Inflammatory macrophage (primary cell): ENCODE data around the gene PTCD1.
A peak's percentile ranks its signal among the peaks of the same experiment; 100 is the strongest.
"Not testable (repeated sequence)": the region's sequence is repeated elsewhere in the genome, so short reads cannot be mapped to it uniquely, and the experiment has no call there.

Experiments
- DNase-seq, 2 donors: peaks; one replicate each; pipeline ENCODE4 v3.0.0-alpha.2; 2020 to 2022

Gene PTCD1

DNA sequence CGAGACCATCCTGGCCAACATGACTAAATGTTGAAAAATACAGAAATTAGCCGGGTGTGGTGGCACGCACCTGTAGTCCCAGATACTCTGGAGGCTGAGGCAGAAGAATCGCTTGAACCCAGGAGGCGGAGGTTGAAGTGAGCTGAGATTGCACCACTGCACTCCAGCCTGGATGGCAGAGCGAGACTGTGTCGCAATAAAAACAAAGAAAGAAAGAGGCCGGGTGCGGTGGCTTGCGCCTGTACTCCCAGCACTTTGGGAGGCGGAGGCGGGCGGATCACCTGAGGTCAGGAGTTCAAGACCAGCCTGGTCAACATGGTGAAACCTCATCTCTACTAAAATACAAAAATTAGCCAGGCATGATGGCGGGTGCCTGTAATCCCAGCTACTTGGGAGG, 51.4 kb downstream of the PTCD1 start:
- DNase-seq: not testable (repeated sequence)

DNA sequence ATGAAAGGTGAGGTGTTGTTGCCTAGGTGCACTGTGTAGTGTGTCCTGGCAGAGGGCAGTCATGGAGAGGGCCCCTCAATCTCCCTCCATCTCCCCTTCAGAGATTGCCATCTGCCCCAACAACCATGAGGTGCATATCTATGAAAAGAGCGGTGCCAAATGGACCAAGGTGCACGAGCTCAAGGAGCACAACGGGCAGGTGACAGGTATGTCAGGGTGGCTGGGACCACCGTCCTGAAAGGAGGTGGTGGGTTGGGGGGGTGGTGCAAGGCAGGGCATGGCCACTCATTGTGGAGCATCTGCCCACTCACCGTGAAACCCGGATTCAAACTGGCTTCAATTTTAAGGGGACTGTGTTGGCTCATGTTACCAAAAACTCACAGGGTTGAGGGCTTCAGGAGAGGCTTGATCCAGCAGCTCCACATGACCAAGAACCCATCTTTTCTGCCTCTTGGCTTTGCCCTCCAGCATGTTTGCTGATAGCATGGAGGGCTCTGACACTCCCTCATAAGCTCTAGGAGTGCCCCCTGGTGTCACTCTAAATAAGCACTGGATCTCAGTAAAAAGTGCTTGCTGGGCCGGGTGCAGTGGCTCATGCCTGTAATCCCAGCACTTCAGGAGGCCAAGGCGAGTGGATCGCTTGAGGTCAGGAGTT, 51.9 kb downstream of the PTCD1 start:
- peak; percentile 57 to 58 for DNase-seq

DNA sequence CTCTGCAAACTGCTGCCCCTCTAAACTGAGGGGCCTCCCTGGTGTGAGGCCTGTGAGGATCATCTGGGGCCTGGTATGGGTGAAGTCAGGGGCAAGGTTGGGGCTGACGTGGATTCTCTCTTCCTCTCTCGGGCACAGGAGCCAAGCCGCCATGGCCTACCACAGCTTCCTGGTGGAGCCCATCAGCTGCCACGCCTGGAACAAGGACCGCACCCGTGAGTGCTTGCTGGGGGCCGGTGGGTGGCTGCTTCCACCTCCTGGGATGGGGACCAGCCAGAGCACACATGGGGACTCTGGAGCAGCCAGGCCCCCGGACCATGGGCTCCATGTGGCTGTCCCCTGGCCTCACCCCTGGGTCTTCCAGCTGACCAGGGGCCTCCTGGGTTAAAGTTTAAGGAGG, 53.0 kb downstream of the PTCD1 start:
- DNase-seq: peak; percentile 36 to 65

DNA sequence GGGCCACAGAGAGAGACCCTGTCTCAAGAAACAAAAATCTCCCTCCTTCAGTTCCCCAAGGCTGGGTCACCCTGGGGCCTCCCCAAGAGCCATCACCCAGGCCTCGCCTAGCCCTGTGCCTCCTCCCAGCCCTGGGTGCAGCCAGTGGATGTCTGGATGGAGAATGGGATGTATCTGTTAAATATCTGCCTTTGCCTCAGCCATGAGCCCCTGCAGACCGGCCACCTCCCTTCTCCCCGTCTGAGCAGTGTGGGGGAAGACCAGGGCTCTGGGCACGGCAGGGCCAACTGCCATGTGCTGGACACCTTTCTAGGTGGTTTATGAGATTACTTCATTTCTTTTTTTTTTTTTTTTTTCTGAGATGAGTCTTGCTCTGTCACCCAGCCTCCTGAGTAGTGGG, 54.1 kb downstream of the PTCD1 start:
- DNase-seq: no peak

DNA sequence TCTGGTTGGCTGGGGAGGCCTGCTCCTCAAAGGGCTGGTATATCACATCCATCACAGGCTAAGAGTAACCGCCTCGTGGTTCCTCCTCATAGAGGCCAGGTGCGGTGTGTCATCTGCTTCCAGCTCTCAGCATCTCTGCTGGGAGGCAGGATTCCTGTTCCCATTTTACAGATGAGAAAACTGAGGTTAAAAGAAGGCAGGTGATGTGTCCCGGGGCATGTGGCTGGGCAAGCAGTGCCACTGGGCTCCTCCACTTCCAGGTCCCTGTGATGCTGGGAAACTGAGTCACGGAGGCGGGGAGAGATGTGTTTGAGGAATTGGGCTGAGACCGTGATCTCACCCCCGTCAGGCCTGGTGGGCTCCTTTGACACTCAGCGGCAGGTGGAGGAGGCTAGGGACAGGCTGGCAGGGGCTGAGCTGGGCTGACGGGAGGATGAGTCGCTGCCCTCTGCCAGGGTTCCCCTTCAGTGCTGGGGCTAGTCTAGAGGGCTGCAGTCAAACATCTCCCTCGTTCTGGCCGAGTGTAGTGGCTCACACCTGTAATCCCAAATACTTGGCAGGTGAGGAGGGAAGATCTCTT, 54.7 kb downstream of the PTCD1 start:
- no peak for DNase-seq

DNA sequence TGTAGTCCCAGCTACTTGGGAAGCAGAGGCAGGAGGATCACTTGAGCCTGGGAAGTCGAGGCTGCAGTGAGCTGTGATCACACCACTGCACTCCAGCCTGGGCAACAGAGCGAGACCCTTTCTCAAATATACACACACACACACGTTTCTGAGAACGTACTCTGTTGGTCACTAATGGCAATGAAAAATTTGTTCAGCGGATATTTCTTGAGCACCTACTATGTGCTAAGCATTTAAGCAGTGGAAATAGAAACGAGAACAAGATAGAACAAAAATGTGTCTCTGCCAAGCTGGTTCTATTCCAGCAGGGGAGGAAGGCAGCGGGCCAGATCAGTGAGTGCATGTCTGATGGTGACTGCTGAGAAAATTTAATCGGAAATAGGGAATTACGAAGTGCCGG, 55.4 kb downstream of the PTCD1 start:
- no peak for DNase-seq

DNA sequence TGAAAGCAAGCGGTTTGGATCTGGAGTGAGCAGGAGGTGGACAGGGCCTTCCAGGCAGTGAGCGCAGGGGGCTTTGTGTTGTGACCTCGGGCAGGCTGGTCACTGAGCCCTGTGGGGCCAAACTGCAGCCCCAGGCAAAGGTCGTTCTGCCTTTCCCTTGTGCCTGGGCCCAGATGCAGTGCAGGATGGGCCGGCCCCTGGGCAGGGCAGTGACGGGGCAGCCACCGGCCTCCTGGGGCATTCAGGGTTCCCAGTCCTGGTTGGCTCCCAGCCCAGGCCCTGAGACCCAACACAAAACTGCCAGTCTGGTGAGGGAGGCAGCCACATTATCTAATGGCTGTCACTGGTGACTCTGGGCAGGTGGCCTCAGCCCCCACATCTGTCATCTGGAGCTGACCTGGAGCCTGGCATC, 56.9 kb downstream of the PTCD1 start:
- DNase-seq: no peak

DNA sequence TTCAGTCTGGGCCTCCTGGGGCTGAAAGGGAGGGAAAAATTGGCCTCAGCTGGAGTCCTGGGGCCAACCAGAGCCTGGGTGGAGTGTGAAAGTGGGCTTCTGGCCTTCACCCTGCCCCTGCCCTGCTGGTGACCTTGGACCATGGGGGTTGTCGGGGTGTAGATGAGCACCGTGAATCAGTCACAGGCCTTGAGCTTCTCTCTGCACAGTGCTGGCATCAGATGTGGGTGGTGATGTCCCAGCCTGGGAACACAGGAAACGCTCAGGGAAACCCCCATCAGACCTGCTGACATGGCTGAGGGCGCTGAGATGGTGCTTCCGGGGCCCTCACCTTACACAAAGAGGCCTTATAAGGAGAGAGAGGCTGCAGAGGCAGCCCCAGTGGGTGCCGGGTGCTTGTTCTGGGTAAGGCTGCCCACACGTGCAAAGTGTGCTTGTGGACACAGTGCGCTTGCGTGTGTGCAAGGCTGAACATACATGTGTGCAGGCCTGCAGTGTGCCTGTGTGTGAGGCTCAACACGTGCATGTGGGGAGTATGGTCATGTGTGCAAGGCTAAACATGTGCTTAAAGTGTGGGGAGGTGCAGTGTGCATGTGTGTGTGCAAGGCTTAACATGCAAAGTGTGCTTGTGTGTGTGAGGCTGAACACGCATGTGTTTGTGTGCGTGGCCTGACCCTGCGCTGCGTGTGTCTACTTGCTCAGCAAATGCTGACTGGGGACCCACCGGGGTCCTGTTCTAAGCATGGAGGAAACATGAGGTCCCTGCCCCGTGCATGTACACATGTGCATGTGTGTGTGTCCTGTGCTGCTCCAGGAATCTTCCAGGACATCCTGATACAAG, 57.6 kb downstream of the PTCD1 start:
- peak; percentile 76 to 95 for DNase-seq

DNA sequence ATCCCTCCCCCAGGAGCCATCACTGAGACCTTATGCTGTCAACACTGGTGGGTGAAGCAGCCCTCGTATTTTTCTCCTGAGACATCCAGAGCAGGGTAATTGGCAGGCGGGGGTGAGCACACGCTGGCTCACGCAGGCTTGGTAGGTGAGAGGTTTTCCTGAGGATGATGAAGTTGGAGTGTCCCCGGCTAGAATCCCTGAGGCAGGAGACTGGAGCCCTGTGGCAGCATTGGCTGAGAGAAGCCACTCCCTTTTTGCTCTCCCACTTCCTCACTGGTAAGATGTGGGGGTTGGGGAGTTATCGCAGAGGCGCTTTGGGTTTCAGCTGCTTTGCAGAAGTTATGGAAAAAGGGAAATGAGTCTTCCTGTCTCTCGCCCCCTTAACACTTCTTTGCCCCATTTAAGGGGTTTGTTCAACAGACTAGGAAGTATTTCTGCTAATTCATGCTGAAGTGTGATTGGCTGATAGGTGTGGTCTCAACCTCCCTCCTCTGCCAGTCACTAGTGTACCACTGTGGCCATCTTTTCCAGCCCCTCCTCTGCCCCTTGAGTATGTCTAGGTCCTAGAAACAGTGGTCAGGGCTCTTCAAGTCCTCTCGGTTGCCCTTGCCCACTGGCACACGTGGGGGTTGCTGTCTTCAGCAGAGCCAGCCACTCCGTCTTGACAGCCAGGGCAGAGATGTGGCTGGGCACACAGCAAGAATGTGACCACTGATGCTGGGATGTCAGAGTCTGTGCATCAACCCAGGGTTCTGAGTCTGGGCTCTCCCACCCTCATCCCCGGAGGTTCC, 58.4 kb downstream of the PTCD1 start:
- peak; percentile 98 to 99 for DNase-seq

DNA sequence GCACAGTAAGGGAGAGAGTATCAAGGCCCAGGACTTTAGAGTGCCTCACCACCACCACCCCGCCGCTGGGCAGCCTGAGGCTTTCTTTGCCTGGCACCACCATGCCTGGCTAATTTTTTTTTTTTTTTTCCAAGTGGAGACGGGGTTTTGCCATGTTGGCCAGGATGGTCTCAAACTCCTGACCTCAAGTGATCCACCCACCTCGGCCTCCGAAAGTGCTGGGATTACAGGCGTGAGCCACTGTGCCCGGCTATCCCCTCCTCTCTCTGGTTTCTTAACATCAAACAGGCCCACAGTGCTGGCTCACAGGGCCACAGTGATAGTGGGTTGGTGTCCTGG, 58.9 kb downstream of the PTCD1 start:
- not testable (repeated sequence) for DNase-seq

DNA sequence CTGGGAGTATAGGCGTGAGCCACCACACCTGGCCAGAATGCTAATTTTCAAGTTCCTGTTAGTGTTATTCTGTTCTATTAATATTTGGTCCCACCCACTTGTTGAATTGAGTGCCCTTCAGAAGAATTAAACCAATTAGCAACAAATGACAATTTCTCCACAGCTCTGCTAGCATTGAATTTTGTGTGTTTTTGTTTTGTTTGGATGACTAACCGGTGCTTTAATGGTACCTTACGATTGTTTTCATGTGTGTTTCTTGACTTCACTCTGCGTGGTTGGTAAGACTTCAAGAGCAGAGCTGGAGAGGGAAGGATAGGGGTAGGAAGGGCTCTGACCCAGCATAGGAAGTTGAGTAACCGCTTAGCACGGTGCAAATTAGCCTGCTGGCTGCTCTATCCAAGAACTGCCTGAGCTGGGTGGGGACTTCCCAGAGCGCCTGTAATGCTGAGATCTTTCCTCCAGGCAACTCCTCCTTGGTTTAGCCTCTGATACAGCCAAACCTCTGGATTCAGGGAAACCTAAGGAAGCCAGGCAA, 59.5 kb downstream of the PTCD1 start:
- DNase-seq: peak; percentile 91 to 94

DNA sequence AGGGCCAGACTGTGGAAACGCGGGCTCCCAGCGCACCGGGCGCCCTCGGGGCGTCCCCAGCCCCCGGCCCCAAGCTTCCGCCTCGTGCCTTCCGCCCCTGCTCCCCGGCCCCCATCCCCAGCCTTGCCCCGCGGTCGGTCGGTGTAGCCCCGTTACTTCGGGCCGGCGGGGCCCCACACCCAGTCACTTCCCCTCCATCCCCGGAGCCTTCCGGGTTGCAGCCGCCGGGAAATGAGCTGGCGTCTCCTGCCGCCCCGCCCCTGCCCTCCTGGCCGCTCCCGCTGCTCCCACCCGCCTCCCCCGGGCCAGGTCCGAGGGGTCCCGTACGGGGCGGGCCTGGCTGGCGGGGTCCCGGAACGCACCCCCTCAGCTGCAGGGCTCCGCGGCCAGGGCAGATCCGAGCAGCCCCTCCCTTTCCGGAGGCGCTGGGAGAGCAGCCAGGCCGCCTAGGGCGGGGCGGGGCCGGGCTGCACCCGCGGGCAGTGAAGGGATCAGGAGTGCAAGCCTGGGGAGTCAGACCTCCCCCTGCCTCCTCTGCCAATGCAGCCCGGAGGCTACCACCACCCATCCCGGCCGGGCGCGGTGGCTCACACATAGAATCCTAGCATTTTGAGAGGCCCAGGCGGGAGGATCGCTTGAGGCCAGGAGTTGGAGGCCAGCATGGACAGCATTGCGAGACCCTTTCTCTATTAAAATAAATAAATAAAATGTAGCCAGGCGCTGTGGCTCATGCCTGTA, 63.4 kb downstream of the PTCD1 start:
- DNase-seq: peak; percentile 86 to 87

DNA sequence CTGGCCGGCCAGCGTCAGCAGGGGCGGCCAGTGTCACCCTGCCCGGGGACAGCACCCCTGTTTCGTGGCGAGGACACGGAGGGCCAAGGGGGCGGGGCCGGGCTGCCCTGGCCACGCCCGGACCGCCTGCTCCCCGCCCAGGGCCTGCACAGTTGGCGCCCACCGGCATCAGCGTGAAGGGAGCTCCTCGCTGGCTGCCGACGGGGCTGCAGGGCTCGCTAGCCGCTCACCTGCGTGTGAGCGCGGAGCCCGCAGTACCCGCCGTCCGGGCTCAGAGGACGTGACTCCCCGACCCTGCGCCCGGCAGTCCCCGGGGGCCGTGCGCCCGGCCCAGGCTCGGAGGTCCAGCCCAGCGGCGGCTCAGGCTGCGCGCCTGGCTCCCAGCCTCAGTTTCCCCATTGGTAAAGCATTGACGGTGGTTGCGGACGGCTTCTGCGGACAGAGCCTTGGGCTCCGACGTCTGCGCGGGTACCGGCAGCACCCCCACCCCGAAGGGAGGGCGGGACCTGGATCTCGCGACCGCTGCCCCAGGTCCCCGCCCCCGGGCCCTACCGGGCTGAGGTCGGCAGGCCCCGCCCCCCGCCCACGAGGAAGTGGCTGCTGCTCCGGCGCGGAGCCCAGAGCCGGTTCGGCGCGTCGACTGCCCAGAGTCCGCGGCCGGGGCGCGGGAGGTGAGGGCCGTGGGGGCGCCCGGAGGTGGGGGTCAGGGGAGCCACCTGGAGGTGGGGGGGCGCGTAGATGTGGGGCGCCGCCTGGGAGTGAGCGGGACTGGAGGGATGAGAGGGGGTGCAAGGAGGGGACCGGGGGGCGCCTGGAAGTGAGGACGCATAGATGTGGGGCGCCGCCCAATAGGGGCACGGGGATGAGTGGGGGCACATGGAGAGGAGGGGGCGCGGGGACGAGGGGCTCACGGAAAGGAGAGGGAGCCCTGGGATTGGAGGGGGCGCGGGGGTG, 64.2 kb downstream of the PTCD1 start, which contains the start of gene ARPC1B:
Gene ARPC1B (plus strand): TSS at position 620 of the 954 bp plus-strand sequence. CDS start 10,985 bp downstream, outside the sequence.
- peak; percentile 90 to 94 for DNase-seq

DNA sequence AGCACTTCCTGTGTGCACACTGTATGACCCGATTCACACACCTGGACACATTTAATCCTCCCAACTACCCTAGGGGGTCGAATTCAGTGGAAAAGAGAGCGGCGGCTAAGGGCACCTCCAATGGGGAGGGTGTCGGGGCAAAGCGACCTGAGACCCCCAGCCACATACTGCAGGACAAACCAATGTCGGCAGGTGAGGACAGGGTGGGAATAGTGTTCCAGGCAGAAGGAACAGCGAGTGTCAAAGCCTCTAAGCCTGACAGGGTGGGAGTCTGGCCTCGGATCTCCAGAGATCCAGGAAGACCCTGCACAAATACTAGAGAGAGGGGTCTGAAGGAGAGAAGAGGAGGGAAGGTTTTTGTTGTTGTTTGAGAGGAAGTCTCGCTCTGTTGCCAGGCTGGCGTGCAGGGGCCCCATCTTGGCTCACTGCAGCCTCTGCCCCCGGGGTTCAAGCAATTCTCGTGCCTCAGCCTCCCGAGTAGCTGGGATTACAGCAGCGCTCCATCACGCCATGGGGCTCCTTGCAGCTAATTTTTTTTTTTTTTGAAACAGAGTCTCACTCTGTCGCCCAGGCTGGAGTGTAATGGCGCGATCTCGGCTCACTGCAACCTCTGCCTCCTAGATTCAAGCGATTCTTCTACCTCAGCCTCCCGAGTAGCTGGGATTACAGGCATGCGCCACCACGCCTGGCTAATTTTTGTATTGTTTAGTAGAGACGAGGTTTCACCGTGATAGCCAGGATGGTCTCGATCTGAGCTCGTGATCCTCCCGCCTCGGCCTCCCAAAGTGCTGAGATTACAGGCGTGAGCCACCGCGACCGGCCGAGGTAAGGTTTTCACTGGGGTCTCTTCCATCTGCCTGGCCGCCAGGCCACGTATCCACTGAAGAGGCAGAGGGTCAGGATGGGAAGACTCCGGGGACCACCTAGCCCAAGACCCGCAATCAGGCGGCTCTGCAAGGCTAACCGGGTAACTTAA, 65.2 kb downstream of the PTCD1 start:
- DNase-seq: no peak

DNA sequence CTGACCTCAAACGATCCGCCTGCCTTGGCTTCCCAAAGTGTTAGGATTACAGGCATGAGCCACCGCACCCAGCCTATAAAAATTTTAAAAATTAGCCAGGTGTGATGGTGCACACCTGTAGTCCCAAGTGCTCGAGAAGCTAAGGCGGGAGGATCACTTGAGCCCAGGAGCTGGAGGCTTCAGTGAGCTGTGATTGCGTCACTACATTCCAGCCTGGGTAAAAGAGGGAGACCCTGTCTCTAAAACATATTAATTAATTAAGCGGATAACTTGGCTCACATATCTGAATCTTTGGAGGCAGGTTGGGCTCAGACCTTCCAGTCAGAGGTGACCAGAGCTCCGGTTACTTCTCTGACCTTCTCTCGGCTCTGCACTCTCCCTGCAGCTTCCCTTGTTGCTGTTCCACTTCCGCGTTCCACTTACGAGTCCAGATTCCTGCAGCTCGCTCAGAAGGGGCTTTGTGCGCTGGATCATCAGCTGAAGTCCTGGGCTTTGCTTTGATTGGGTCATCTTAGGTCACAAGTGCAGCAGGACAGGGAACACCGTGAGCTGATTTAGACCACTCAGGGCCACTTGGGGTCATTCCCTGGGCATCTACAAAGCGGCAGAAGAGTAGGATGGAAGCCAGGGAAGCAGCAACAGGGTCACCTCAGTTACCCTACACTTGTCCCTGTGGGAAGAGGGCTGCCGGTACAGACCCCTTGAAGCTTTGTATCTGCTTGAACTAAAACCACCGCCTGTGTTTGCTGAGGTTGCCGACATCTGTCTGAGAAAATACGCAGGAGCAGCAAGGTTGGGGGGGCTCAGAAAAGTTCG, 66.1 kb downstream of the PTCD1 start:
- peak; percentile 13 to 40 for DNase-seq

DNA sequence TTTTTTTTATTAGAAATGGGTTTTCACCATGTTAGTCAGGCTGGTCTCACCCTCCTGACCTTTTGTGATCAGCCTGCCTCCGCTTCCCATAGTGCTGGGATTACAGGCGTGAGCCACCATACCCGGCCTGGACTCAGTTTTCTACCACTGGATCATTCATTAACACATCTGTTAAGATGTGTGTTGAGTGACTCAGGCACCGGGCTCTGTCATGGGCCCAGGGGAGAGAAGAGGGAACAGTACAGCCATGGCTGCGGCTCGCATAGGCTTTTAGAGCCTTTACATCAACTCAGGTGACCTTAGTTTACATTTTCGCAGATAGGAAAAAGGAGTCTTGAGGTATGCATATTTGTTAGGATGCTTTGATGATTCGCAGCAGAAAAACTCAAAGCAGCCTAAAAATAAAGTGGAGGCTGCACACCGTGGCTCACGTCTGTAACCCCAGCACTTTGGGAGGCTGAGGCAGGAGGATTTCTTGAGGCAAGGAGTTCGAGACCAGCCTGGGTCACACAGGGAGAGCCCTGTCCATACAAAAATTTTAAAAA, 67.2 kb downstream of the PTCD1 start:
- no peak for DNase-seq

DNA sequence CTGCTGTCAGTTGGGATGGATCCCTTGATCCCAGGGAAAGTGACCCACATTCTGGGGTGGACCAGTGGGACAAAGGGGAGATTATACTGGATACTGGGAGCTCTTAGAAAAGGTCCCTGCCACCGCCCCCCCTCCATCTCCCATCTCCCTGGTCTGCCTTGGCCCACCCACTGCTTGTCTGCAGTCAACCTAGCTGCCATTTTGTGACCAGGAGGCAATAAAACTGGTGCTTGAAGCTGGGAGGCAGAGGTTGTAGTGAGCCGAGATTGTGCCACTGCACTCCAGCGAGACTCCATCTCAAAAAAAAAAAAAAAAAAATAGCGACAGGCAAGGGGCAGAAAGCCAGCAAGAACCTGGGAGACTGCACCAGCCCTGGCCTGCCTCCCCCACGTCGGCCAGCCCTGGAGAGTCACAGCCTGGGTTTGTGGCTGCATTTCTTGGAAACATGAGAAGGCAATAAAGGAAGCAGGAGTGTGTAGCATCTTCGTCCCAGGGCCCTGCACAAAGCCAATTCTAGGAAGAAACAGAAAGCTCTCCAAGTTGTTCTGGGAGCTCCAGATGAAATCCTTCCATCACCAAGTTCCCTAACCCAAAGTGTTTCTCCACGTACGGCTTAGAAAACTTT, 68.7 kb downstream of the PTCD1 start:
- peak; percentile 48 to 54 for DNase-seq
